HG03565 (cell line): Measurements from ENCODE around the gene PANK4.
"Not testable (repeated sequence)": the region's sequence is repeated elsewhere in the genome, so short reads cannot be mapped to it uniquely, and the experiment has no call there.

Experiments
- ATAC-seq: cut with Tn5 transposase; IDR thresholded peaks from one replicate; pipeline ENCODE4 v1.9.1; 2021; ENCODE audit warnings: mild to moderate bottlenecking, moderate library complexity; ENCODE audit not compliant: unreplicated experiment

The PANK4 gene

GRCh38 chr1:2466958-2467554 lies 59.3 kb downstream of the PANK4 start:
- ATAC-seq, result no peak

DNA sequence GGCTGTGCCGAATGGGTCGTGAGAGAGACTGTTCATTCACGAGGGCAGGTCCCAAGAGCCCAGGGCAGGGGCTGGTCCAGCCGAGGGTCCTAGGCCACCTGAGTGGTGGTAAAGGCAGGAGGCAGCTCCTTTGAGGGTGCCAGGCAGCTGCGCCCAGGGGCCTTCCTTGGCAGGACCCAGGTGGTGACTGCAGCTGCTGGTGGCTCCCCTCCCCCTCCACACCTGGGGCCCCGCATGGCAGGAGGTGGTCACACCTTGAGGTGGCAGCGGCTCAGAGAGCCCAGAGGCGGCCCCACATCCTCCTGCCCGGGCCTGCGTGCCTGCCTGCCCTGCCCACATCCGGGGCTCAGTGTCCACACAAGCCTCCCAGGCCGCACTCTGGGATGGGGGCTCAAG lies 60.1 kb downstream of the PANK4 start:
- no peak for ATAC-seq

DNA sequence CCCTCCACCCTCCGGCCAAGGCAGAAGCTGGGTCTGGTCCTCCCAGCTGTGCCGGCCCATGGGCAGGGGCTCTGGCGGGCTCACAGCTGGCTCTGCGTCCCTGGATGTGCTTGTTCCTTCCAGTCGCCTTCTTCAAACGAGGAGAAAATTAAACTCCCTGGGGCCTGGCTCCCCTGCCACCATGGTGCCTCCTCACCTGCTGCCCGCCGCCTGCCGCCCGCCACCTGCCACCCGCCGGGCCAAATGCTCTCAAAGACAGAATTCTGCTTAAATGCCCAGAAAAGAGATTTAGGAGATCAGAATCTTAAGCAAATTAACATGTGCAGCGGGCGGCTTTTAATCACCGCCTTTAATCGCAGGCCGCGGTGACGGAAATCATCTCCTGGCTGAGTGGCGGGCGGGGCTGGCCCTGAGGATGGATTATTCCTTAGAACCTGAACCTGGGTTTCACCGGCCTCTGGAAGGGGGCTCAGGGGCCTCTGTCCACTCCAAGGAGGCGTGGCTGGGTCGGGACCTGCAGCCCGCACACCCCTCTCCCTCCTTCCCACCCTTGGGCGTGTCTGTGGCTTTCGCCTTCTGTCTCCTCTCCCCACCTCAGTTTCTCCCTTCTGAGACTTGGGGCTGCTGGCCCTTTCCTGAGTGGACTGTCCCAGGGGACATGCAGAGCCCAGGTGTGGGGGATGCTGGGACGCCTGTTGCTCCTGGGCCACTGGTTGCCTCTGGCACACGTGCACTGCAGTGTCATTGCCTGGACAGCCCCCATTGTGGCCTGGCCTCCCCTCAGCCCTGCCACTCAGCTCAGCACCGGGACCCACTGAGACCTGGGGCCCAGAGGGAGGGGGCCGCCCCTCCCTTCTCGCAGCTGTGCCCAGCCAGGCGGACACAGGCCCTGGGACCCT lies 60.8 kb downstream of the PANK4 start:
- no peak for ATAC-seq

- ATAC-seq, result no peak
Observed at GRCh38 chr1:2463396-2463795, 63.0 kb downstream of the PANK4 start.

- no peak for ATAC-seq
Observed at GRCh38 chr1:2462819-2463218, 63.6 kb downstream of the PANK4 start.

GRCh38 chr1:2460996-2461751 lies 65.2 kb downstream of the PANK4 start:
- no peak for ATAC-seq

DNA sequence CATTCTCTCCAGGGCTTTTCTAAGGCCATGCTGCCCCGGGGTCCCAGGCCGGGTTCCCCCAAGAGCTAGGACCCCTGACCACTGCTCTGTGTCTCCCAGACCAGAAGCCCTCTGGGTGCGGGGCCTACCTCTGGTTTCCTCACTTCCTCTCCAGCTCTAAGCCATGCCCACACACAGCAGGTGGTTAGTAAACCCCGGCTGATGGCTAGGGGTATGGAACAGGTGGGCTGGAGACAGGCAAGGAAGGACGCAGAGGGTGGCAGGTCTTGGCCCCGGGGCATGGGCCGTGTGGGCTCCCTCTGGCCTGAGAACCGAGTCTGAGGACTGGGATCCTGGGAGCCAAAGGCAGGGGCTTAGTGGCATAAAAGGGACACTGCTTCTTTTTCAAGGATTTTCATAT lies 66.2 kb downstream of the PANK4 start:
- ATAC-seq, result no peak

GRCh38 chr1:2459757-2460156 lies 66.6 kb downstream of the PANK4 start:
- ATAC-seq, result no peak

DNA sequence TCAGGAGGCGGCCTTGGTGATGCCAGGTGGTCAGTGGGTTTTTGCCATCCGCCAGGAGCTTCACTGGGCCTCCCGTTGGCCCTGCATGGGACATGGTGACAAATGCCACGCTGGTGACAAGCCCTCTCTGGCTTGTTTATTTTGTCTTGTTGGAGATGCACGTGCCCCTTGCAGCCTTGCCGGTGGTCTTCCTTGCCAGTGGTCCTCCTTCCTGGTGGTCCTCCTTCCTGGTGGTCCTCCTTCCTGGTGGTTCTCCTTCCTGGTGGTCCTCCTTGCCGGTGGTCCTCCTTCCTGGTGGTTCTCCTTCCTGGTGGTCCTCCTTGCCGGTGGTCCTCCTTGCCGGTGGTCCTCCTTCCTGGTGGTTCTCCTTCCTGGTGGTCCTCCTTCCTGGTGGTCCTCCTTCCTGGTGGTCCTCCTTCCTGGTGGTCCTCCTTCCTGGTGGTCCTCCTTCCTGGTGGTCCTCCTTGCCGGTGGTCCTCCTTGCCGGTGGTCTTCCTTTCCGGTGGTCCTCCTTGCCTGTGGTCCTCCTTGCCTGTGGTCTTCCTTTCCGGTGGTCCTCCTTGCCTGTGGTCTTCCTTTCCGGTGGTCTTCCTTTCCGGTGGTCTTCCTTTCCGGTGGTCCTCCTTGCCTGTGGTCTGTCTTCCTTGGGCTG lies 67.2 kb downstream of the PANK4 start:
- not testable (repeated sequence) for ATAC-seq

GRCh38 chr1:2458687-2459086 lies 67.7 kb downstream of the PANK4 start:
- ATAC-seq, result no peak
